Raji (cell line): Measurements from ENCODE around the gene ISL1.

Experiments
- POLR2A ChIP-seq: IDR thresholded peaks from 2 replicates; pipeline ENCODE4 v1.6.1; 2011; ENCODE audit warnings: low read depth, low read length, control low read depth; ENCODE audit not compliant: insufficient read depth

ISL1 gene

GRCh38 chr5:51395666-51396356, 12.6 kb downstream of the ISL1 start:
- TF ChIP-seq POLR2A: no peak

- TF ChIP-seq POLR2A: no peak
Measured at GRCh38 chr5:51396797-51397196, 13.5 kb downstream of the ISL1 start.

- TF ChIP-seq POLR2A: no peak
Measured at GRCh38 chr5:51397996-51398395, 14.7 kb downstream of the ISL1 start.

- no peak for TF ChIP-seq POLR2A
Measured at GRCh38 chr5:51398875-51399642, 15.8 kb downstream of the ISL1 start.

- no peak for TF ChIP-seq POLR2A
Measured at GRCh38 chr5:51399643-51400006, 16.4 kb downstream of the ISL1 start.

- TF ChIP-seq POLR2A: no peak
Measured at GRCh38 chr5:51404255-51404654, 21.0 kb downstream of the ISL1 start.

- TF ChIP-seq POLR2A: no peak
Measured at GRCh38 chr5:51411921-51412325, 28.7 kb downstream of the ISL1 start.

- TF ChIP-seq POLR2A: no peak
Measured at GRCh38 chr5:51414516-51414915, 31.3 kb downstream of the ISL1 start.

GRCh38 chr5:51416149-51416548, 32.9 kb downstream of the ISL1 start:
- no peak for TF ChIP-seq POLR2A

GRCh38 chr5:51433052-51433710, 49.9 kb downstream of the ISL1 start:
- TF ChIP-seq POLR2A: no peak

- TF ChIP-seq POLR2A: no peak
Measured at GRCh38 chr5:51439232-51439631, 56.0 kb downstream of the ISL1 start.
